GM18507 (cell line): ENCODE measurements around the gene CHD1.

Experiments used
- DNase-seq: peaks from one replicate; pipeline ENCODE4 v3.0.0; 2011; ENCODE audit warnings: low read depth; ENCODE audit not compliant: insufficient read length; ENCODE audit errors: extremely low spot score
- FAIRE-seq: peaks from 2 replicates; lab custom pipeline; 2011; peaks lifted over from hg19 to GRCh38; lab: Jason Lieb, UNC

The CHD1 gene

GRCh38 chr5:98906756-98907355, 22.0 kb downstream of the CHD1 start:
- DNase-seq (no peak), FAIRE-seq (no peak)

DNA sequence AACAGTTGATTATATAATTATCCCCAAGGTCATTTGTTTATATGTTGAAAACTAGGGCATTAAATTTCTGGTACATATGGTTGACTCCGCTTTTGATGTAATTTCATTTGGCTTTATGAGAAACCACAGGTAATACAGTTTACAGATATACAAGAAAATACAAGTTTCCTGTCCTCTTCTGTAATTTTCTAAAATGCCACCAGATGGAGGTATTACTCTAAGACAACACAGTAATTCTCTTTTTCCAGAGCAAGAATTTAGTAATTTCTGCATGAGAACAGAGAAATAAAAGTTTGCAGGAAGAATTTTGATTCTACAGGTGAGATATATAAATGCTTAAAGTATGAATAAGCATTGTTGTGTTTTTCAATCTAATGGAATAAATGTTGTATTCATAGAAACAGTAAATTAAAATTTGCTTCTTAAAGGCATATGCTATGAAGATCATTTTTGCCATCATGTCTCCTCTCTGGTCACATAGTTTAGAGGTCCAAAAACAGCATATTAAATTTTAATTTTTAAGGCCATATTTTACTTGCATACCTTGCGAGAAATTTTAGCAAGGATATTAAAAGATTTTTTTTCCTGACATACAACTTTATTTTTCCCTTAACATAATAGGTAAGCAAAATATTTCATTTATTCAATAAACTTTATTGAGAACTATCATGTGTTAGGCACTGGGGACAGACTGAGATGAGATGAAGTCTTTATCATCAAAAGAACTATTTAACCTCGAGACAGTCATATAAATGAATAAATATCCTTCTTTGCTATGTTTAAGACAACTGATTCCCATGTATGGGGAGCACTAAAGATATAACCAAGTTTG, 22.7 kb downstream of the CHD1 start:
- DNase-seq (no peak), FAIRE-seq (peak; percentile 87)

GRCh38 chr5:98904780-98905179, 24.0 kb downstream of the CHD1 start:
- no peak for FAIRE-seq
- DNase-seq, result no peak

- FAIRE-seq (no peak), DNase-seq (no peak)
These were observed 26.1 kb downstream of the CHD1 start for GRCh38 chr5:98902733-98903132.

GRCh38 chr5:98899456-98899855, 29.4 kb downstream of the CHD1 start:
- no peak for DNase-seq
- no peak for FAIRE-seq

DNA sequence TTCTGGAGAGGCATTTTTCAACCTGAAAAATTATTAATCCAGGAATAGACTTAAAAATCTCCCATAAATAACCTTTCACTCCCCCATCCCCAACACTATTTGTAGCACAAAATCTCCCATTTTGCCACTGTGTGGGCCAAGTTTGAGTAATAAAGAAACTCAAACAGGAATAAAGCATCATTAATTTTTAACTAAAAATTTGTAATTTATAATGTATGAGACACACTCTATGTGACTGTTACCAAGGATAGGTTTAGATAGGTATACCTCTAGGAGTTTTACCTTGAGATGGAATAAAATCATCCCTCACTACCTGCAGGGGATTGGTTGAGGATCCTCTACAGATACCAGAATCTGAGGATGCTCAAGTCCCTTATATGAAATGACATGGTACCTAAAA, 30.1 kb downstream of the CHD1 start:
- FAIRE-seq, result no peak
- DNase-seq, result no peak

DNA sequence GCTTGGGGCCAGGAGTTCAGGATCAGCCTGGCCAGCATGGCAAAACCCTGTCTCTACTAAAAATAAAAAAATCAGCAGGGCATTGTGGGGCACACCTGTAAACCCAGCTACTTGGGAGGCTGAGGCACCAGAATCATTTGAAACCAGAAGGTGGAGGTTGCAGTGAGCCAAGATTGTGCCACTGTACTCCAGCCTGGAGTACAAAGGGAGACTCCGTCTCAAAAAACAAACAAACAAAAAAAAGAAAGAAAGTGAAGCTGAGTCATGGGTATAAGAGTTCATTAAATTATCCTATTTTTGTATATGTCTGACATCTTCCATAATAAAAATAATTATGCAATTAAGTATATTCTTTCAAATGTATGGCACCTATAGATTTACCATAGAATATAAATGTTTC, 37.2 kb downstream of the CHD1 start:
- DNase-seq, result no peak
- FAIRE-seq, result no peak

- FAIRE-seq (no peak), DNase-seq (no peak)
These were observed 48.2 kb downstream of the CHD1 start for GRCh38 chr5:98880598-98880997.

DNA sequence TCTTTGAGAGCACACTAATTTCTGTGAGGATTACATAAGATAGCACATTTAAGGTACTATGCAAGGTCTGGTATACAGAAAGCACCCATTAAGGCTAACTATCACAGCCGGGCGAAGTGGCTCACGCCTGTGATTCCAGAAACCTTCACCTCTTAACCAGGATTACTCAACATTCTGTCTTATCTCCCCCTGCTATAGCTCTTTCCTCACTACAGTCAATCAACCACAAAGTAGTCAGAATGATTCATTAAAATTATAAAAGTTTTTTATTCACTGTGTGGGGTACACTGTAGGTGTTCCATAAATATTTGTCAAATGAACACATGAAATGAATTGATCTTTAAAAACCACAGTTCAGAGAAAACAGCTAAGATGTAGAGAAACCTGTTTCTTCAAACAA, 48.7 kb downstream of the CHD1 start:
- FAIRE-seq, result no peak

DNA sequence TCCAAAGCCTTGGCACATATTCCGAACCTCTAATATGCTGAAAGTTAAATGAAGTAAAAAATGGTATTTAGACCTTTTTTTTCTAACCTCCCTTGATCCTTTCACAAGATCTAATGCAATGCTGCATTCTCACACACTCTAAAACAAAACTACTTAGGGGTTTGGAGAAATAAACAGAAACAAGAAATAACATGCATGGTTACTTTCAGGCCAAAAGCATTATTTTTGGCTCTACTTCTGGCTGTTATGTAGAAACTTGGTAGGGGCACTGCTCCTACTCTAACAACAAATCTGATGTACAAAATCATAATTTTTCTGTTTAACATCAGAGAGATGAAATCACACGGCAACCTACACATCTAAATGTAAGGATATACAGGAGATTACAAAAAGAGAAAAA, 51.2 kb downstream of the CHD1 start:
- FAIRE-seq (no peak), DNase-seq (no peak)

More for the DNA sequence above, 48.7 kb downstream of the CHD1 start:
- no peak for DNase-seq

GRCh38 chr5:98872674-98873073, 56.1 kb downstream of the CHD1 start:
- FAIRE-seq, result no peak
- no peak for DNase-seq

- FAIRE-seq, result no peak
- no peak for DNase-seq
These were observed 63.1 kb downstream of the CHD1 start for GRCh38 chr5:98865690-98866089.

GRCh38 chr5:98847054-98847453, 81.8 kb downstream of the CHD1 start:
- no peak for FAIRE-seq
- DNase-seq, result no peak

- FAIRE-seq (no peak), DNase-seq (no peak)
These were observed 82.3 kb downstream of the CHD1 start for GRCh38 chr5:98846520-98846919.

GRCh38 chr5:98845878-98846277, 82.9 kb downstream of the CHD1 start:
- DNase-seq, result no peak
- no peak for FAIRE-seq

GRCh38 chr5:98844865-98845264, 83.9 kb downstream of the CHD1 start:
- FAIRE-seq, result no peak

DNA sequence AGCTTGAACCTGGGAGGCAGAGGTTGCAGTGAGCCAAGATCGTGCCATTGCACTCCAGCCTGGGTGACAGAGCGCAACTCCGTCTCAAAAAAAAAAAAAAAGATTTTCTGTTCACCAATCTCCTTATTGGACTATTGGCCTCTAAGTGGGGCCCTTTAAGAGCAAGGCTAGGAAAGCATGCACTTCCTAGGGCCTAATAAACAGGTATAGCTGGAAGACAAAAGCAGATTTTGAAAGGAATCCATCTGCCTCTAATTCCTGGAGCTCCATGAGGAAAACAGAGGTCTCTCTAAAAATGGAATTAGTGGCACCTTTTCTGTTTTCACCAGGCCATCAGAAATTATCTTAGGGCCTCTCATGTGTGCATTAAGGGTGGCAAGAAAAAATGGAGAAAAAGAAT, 85.3 kb downstream of the CHD1 start:
- DNase-seq (no peak), FAIRE-seq (no peak)

More at GRCh38 chr5:98844865-98845264, 83.9 kb downstream of the CHD1 start:
- DNase-seq, result no peak

- DNase-seq, result no peak
- no peak for FAIRE-seq
These were observed 87.9 kb downstream of the CHD1 start for GRCh38 chr5:98840946-98841345.

DNA sequence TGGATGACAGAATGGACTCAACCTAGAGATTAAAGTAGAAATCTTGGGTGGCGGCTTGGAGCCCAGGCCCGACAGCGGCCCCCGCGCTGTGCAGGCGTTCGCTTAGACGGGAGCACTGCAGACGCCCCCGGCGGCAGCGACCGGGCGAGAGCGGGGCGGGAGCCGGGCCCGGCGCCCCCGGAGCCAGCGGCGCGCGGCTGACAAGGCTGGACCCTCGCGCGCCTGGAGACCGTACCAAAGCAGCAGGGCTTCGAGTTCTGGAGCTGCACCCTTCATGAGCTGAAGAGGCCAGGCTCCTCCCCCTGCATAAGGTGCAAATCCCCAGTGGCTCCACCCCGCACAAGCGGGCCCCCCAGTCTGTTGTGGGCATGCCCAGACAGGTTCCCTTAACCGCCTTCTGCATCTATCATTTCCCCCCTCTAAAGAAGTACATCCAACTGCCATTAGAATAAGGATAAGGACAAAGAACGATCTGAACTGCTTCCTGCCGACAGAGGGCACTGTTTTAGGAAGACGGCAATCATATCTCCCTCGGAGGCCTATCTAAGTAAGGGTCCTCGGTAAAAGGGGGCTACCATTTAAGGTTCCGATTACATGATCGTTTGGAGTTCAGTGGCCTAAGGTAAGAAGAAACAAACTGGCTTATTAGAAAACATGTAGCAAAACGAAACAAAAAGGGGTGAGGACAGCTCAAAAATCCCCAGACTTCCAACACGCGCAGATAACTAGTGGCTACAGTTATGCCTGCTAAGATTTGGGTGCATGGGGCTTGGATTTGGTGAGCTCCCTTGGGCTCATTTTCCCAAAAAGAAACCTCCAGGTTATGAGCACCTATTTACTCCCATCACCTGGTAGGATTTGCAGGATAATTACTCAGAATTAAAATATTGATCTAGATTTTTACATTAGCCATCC, 89.1 kb downstream of the CHD1 start:
- DNase-seq (no peak), FAIRE-seq (no peak)

- no peak for DNase-seq
- no peak for FAIRE-seq
These were observed 92.6 kb downstream of the CHD1 start for GRCh38 chr5:98836175-98836574.
